ENCODE measurements around the gene USF2.

Gene USF2

DNA sequence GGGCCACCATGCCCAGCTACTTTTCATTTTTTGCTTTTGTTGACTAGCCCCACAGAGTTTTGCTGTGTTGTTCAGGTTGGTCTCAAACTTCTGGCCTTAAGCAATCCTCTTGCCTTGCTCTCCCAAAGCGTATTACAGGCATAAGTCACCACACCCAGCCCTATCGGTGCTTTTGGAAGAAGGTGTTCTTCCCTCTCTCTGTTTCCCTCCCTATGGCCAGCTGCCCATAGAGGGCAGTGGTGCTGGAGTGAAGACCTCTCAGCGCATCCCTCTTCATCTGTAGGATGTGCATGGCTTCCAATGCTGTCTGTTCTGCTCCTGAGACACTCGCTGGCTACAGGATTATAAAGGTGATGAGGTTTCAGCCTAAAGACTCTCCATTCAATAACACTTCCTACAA, 58.9 kb downstream of the USF2 start:
- no peak for DNase-seq (ENCODE audit: low read depth)
- H3K4me3 ChIP-seq (ENCODE audit: low read length), result no peak overlapping the region
- TF ChIP-seq, protein P1, sequence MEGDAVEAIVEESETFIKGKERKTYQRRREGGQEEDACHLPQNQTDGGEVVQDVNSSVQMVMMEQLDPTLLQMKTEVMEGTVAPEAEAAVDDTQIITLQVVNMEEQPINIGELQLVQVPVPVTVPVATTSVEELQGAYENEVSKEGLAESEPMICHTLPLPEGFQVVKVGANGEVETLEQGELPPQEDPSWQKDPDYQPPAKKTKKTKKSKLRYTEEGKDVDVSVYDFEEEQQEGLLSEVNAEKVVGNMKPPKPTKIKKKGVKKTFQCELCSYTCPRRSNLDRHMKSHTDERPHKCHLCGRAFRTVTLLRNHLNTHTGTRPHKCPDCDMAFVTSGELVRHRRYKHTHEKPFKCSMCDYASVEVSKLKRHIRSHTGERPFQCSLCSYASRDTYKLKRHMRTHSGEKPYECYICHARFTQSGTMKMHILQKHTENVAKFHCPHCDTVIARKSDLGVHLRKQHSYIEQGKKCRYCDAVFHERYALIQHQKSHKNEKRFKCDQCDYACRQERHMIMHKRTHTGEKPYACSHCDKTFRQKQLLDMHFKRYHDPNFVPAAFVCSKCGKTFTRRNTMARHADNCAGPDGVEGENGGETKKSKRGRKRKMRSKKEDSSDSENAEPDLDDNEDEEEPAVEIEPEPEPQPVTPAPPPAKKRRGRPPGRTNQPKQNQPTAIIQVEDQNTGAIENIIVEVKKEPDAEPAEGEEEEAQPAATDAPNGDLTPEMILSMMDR (conservative IDR thresholded peaks at IDR 0.05; ENCODE audit: low read depth, low read length), result peak; percentile 35

DNA sequence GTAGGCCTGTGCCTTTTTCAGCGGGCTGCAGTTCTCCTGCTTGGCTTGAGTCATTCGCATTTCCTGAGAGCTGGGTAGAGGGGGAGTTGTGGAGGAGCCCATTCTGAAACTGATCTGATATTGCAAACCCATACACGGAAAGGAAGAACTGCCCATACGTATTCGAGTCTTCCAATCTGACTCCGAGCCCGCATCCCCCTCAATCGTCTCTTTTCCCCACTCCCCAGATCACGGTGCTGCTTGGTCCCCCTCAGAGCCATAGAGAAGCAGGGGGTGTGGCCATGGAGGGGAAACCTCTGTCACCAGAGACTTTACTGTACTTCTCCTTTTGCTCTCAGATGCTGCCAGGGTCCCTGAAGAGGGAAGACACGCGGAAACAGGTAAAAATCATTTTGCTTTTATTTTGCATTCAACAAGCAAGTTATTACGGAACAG, 60.1 kb downstream of the USF2 start, which contains the start of gene CD22:
Gene CD22, plus strand, starts transcription at position 337 of the 435 bp plus-strand sequence. CDS start 2,854 bp downstream, outside the sequence.
- no peak for DNase-seq (ENCODE audit: low read depth)

DNA sequence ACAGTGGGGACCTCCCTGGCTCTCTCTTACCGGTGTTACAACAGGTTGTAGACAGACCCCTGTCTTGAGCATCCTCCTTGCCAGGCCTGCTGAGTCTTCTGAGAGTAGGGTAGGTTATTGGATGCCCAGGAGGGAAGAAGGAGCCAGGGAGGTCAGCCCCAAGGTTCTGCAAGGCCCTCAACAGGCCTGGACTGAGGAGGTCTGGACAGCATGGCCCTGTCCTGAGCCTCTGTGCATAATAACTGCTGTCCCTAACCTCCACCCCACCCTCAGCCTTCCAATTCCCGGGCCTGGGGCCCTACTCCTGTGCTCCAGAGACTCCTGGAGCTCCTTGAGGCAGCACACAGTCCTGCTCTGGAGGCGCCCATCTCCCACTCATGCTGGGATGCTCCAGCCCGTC, 60.6 kb downstream of the USF2 start:
- H3K4me3 ChIP-seq (ENCODE audit: low read length), result no peak overlapping the region
- DNase-seq (ENCODE audit: low read depth), result no peak
- TF ChIP-seq, protein P1 (conservative IDR thresholded peaks at IDR 0.05; ENCODE audit: low read depth, low read length), result no peak

More for the DNA sequence above, 60.1 kb downstream of the USF2 start, which contains the start of gene CD22:
- TF ChIP-seq, protein P1 (conservative IDR thresholded peaks at IDR 0.05; ENCODE audit: low read depth, low read length), result no peak
- no peak within 1 kb of the TSS for H3K4me3 ChIP-seq (ENCODE audit: low read length)
